GM23338 (cell line): ENCODE data around the gene GPR37. TPM values are rescaled to one million over a fixed set of nuclear protein-coding genes. Genes with fewer than 3 reads are reported as not detected.

Experiments used
- ATAC-seq: fragments of 200-7000 bp; cut with Tn5 transposase; 3 replicates; pipeline ENCODE4 v1.9.1; 2020
- DNase-seq: peaks from one replicate; pipeline ENCODE4 v3.0.0-alpha.2; 2015; ENCODE audit warnings: low spot score
- H2AFZ ChIP-seq: fragments of 200-600 bp; sonication (generic); 2 replicates; pipeline ENCODE4 v1.8.0; 2016; ENCODE audit warnings: antibody characterized with exemption, mild to moderate bottlenecking, moderate library complexity
- H3F3A ChIP-seq: fragments of 200-600 bp; sonication (generic); replicated peaks from 2 replicates; pipeline ENCODE4 v1.8.0; 2017; ENCODE audit warnings: antibody characterized with exemption, mixed run types, low read depth
- H3K27ac ChIP-seq: fragments of 200-600 bp; sonication (generic); 2 replicates; pipeline ENCODE4 v1.6.1; 2016; ENCODE audit warnings: low read depth
- H3K27me3 ChIP-seq: fragments of 200-600 bp; sonication (generic); 2 replicates; pipeline ENCODE4 v1.8.0; 2016; ENCODE audit warnings: mild to moderate bottlenecking, mixed run types, moderate library complexity; ENCODE audit not compliant: insufficient read depth
- H3K36me3 ChIP-seq: fragments of 200-600 bp; sonication (generic); 2 replicates; pipeline ENCODE4 v1.8.0; 2016; ENCODE audit warnings: mild to moderate bottlenecking; ENCODE audit not compliant: insufficient read depth
- H3K4me1 ChIP-seq: fragments of 200-600 bp; sonication (generic); 2 replicates; pipeline ENCODE4 v1.8.0; 2016; ENCODE audit warnings: mild to moderate bottlenecking, moderate library complexity; ENCODE audit not compliant: insufficient read depth
- H3K4me2 ChIP-seq: fragments of 200-600 bp; sonication (generic); 2 replicates; pipeline ENCODE4 v1.7.1; 2017; ENCODE audit warnings: mixed run types
- H3K4me3 ChIP-seq: fragments of 200-600 bp; sonication (generic); 2 replicates; pipeline ENCODE4 v1.6.1; 2016; ENCODE audit warnings: mixed run types
- H3K79me2 ChIP-seq: fragments of 200-600 bp; sonication (generic); replicated peaks from 2 replicates; pipeline ENCODE4 v1.8.0; 2017; ENCODE audit warnings: mild to moderate bottlenecking; ENCODE audit not compliant: insufficient read depth
- H3K9me2 ChIP-seq: fragments of 200-600 bp; sonication (generic); 2 replicates; pipeline ENCODE4 v1.8.0; 2017; ENCODE audit not compliant: insufficient read depth
- H4K20me1 ChIP-seq: fragments of 200-600 bp; sonication (generic); replicated peaks from 2 replicates; pipeline ENCODE4 v1.8.0; 2017; ENCODE audit warnings: mild to moderate bottlenecking; ENCODE audit not compliant: insufficient read depth
- H3K27ac Mint-ChIP-seq: 2 replicates; pipeline ENCODE4 v1.8.0; 2020; ENCODE audit warnings: inconsistent platforms, mild to moderate bottlenecking, moderate library complexity, mixed read lengths
- H3K27me3 Mint-ChIP-seq: 3 replicates; pipeline ENCODE4 v1.8.0; 2022; ENCODE audit warnings: low read depth, mild to moderate bottlenecking, moderate library complexity, mixed read lengths, inconsistent platforms; ENCODE audit not compliant: insufficient read depth, poor library complexity
- H3K36me3 Mint-ChIP-seq: 3 replicates; pipeline ENCODE4 v1.8.0; 2021; ENCODE audit warnings: low read depth, mild to moderate bottlenecking, inconsistent platforms, moderate library complexity, mixed read lengths
- H3K4me1 Mint-ChIP-seq: 3 replicates; pipeline ENCODE4 v1.8.0; 2020; ENCODE audit warnings: mild to moderate bottlenecking, inconsistent platforms, mixed read lengths
- H3K4me3 Mint-ChIP-seq: 3 replicates; pipeline ENCODE4 v1.8.0; 2021; ENCODE audit warnings: moderate library complexity, mild to moderate bottlenecking, inconsistent platforms, mixed read lengths
- H3K9me3 Mint-ChIP-seq: 3 replicates; pipeline ENCODE4 v1.8.0; 2020; ENCODE audit warnings: moderate library complexity, mild to moderate bottlenecking, inconsistent platforms, mixed read lengths
- CREB1 ChIP-seq: fragments of 250-450 bp; sonication (Bioruptor Pico); IDR thresholded peaks from 2 replicates; pipeline ENCODE4 v1.5.0; 2020; ENCODE audit warnings: low read depth, mild to moderate bottlenecking, moderate library complexity
- EZH2phosphoT487 ChIP-seq: fragments of 200-600 bp; sonication (generic); IDR thresholded peaks from one replicate; pipeline ENCODE4 v1.8.1; 2018; ENCODE audit warnings: antibody characterized with exemption; ENCODE audit not compliant: unreplicated experiment
- POLR2AphosphoS5 ChIP-seq: IDR thresholded peaks from 2 replicates; pipeline ENCODE4 v1.6.1; 2016; ENCODE audit warnings: antibody characterized with exemption, low read depth
- ZNF114 ChIP-seq: fragments of 250-450 bp; sonication (Bioruptor Pico); IDR thresholded peaks from 2 replicates; pipeline ENCODE4 v1.5.0; 2020; ENCODE audit warnings: mild to moderate bottlenecking, moderate library complexity
- long read RNA-seq: library from polyadenylated mRNA; unstranded; transcript quantifications from one replicate; pipeline ENCODE4 v2.0.0, GENCODE V29; 2020; ENCODE audit not compliant: unreplicated experiment
- polyA plus RNA-seq: library from polyadenylated mRNA; unstranded; fragments of >200 nt; fragmentation: Nextera tagmentation; extraction: Ambion mirVana; gene quantifications from 2 replicates; pipeline ENCODE4 v1.2.1, GENCODE V29; 2016
- total RNA-seq: library from RNA; depleted of rRNA; stranded (reverse); fragments of >200 nt; shearing (Covaris generic); gene quantifications from 2 replicates; pipeline ENCODE4 v1.2.3, GENCODE V29; 2014; rRNA removed
- TF ChIP-seq, protein P1 (sequence below), 2 experiments: fragments of 200-600 bp in 1 of 2; sonication (generic) in 1 of 2; conservative IDR thresholded peaks; 2 replicates each; pipeline versions ENCODE4 v1.5.1 to v1.6.1; 2016 to 2017; ENCODE audit warnings: antibody characterized with exemption in 2 of 2, low read depth in 2 of 2, mild to moderate bottlenecking in 2 of 2, moderate library complexity in 1 of 2
- TF ChIP-seq, protein P2 (sequence below): fragments of 250-450 bp; sonication (Bioruptor Pico); IDR thresholded peaks from 2 replicates; pipeline ENCODE4 v1.5.0; 2020; ENCODE audit warnings: mild to moderate bottlenecking, moderate library complexity

GPR37 gene, protein sequence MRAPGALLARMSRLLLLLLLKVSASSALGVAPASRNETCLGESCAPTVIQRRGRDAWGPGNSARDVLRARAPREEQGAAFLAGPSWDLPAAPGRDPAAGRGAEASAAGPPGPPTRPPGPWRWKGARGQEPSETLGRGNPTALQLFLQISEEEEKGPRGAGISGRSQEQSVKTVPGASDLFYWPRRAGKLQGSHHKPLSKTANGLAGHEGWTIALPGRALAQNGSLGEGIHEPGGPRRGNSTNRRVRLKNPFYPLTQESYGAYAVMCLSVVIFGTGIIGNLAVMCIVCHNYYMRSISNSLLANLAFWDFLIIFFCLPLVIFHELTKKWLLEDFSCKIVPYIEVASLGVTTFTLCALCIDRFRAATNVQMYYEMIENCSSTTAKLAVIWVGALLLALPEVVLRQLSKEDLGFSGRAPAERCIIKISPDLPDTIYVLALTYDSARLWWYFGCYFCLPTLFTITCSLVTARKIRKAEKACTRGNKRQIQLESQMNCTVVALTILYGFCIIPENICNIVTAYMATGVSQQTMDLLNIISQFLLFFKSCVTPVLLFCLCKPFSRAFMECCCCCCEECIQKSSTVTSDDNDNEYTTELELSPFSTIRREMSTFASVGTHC
- 6.8 and 8.5 TPM in 2 replicates for total RNA-seq
- polyA plus RNA-seq = 3.7 and 3.9 TPM in 2 replicates
- long read RNA-seq, partial matches to known transcripts = 0 of 4 reads
- long read RNA-seq, other reads (novel, unspliced or antisense) = 0 of 4 reads

DNA sequence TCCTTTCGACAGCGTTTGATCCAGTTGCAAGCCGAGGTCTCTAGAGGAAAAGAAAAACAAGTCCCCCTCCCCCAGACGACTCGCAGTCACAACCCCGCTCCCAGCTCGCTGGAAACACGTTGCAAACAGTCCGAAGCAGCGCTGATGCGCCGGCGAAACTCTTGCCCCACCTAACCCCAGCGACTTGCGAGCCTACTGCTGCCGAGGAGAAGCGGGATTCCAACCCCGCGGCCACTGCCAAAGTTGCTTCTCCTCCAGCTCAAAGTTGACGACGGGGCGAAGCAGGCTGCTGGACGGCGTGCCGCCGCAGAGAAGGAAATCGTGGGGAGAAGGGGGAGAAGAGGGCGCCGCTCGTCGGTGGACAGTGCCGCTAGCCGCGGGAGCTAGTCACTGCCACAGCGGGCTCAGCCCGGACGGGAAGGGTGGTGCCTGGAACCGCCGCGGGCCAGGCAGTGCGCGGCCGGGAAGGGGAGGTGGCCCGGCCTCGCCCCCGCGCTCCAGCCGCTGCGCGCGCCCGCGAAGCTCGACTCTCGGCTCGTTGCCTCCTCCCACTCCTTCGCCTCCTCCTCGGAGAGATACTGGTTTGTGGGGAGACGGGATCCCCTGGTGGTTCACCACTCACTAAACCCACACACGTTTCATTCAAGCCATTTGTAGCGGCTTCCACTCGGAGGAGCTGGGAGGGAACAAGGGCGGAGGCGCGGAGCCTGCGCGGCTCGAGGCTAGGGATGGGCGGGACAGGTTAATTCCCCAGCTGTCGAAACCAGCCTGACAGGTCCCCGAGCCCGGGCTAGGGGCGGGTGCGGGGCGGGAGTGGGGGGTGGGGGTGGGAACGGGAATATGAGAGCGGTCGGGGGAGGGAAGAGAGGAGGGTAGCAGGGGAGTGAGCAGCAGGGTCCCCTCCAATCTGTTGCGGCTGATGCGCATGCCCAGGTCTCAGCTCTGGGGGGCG, at the start of gene GPR37:
Gene GPR37 (minus strand): TSS at position 392 of the 952 bp plus-strand sequence. CDS start 816 bp downstream, outside the sequence.
- no peaks in the 10 kb centered on the region; the same call in 2 of the 3 replicates for H3K36me3 Mint-ChIP-seq
- H3K4me3 Mint-ChIP-seq = peak within 1 kb of the TSS; percentile 83
- TF ChIP-seq CREB1 (CRISPR knock-in tag) = no peak
- TF ChIP-seq ZNF114 (CRISPR knock-in tag) = no peak
- TF ChIP-seq, protein P1, sequence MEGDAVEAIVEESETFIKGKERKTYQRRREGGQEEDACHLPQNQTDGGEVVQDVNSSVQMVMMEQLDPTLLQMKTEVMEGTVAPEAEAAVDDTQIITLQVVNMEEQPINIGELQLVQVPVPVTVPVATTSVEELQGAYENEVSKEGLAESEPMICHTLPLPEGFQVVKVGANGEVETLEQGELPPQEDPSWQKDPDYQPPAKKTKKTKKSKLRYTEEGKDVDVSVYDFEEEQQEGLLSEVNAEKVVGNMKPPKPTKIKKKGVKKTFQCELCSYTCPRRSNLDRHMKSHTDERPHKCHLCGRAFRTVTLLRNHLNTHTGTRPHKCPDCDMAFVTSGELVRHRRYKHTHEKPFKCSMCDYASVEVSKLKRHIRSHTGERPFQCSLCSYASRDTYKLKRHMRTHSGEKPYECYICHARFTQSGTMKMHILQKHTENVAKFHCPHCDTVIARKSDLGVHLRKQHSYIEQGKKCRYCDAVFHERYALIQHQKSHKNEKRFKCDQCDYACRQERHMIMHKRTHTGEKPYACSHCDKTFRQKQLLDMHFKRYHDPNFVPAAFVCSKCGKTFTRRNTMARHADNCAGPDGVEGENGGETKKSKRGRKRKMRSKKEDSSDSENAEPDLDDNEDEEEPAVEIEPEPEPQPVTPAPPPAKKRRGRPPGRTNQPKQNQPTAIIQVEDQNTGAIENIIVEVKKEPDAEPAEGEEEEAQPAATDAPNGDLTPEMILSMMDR (conservative IDR thresholded peaks at IDR 0.05; ENCODE audit: low read depth in 2 of 2) = peak; percentile 8 to 31; a peak in 2 of 4 replicates
- TF ChIP-seq POLR2AphosphoS5 = 0 out of 2 replicates have a peak, but pooled peaks have one; percentile 27
- TF ChIP-seq EZH2phosphoT487 = no peak
- TF ChIP-seq, protein P2, sequence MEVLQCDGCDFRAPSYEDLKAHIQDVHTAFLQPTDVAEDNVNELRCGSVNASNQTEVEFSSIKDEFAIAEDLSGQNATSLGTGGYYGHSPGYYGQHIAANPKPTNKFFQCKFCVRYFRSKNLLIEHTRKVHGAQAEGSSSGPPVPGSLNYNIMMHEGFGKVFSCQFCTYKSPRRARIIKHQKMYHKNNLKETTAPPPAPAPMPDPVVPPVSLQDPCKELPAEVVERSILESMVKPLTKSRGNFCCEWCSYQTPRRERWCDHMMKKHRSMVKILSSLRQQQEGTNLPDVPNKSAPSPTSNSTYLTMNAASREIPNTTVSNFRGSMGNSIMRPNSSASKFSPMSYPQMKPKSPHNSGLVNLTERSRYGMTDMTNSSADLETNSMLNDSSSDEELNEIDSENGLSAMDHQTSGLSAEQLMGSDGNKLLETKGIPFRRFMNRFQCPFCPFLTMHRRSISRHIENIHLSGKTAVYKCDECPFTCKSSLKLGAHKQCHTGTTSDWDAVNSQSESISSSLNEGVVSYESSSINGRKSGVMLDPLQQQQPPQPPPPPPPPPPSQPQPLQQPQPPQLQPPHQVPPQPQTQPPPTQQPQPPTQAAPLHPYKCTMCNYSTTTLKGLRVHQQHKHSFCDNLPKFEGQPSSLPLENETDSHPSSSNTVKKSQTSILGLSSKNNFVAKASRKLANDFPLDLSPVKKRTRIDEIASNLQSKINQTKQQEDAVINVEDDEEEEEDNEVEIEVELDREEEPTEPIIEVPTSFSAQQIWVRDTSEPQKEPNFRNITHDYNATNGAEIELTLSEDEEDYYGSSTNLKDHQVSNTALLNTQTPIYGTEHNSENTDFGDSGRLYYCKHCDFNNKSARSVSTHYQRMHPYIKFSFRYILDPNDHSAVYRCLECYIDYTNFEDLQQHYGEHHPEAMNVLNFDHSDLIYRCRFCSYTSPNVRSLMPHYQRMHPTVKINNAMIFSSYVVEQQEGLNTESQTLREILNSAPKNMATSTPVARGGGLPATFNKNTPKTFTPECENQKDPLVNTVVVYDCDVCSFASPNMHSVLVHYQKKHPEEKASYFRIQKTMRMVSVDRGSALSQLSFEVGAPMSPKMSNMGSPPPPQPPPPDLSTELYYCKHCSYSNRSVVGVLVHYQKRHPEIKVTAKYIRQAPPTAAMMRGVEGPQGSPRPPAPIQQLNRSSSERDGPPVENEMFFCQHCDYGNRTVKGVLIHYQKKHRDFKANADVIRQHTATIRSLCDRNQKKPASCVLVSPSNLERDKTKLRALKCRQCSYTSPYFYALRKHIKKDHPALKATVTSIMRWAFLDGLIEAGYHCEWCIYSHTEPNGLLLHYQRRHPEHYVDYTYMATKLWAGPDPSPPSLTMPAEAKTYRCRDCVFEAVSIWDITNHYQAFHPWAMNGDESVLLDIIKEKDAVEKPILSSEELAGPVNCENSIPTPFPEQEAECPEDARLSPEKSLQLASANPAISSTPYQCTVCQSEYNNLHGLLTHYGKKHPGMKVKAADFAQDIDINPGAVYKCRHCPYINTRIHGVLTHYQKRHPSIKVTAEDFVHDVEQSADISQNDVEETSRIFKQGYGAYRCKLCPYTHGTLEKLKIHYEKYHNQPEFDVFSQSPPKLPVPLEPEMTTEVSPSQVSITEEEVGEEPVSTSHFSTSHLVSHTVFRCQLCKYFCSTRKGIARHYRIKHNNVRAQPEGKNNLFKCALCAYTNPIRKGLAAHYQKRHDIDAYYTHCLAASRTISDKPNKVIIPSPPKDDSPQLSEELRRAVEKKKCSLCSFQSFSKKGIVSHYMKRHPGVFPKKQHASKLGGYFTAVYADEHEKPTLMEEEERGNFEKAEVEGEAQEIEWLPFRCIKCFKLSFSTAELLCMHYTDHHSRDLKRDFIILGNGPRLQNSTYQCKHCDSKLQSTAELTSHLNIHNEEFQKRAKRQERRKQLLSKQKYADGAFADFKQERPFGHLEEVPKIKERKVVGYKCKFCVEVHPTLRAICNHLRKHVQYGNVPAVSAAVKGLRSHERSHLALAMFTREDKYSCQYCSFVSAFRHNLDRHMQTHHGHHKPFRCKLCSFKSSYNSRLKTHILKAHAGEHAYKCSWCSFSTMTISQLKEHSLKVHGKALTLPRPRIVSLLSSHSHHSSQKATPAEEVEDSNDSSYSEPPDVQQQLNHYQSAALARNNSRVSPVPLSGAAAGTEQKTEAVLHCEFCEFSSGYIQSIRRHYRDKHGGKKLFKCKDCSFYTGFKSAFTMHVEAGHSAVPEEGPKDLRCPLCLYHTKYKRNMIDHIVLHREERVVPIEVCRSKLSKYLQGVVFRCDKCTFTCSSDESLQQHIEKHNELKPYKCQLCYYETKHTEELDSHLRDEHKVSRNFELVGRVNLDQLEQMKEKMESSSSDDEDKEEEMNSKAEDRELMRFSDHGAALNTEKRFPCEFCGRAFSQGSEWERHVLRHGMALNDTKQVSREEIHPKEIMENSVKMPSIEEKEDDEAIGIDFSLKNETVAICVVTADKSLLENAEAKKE (CRISPR knock-in tag) = no peak
- H3K79me2 ChIP-seq = 0 out of 2 replicates have a peak, but pooled peaks cover 7% of the 10 kb centered on the region
- peak within 1 kb of the TSS; percentile 70; the same call in 1 of the 2 replicates for H3K27ac ChIP-seq
- DNase-seq (peak; percentile 89), ATAC-seq (peak; percentile 82)
- no peaks in the 10 kb centered on the region for H3F3A ChIP-seq
- H3K27me3 ChIP-seq = peaks cover 35% of the 10 kb centered on the region
- peak within 1 kb of the TSS; percentile 92 for H3K4me2 ChIP-seq
- H3K9me3 Mint-ChIP-seq = no peaks in the 10 kb centered on the region
- no peaks in the 10 kb centered on the region for H3K36me3 ChIP-seq
- peaks cover 18% of the 10 kb centered on the region; the same call in 2 of the 3 replicates for H3K4me1 Mint-ChIP-seq
- peaks cover 24% of the 10 kb centered on the region for H3K27me3 Mint-ChIP-seq
- no peak within 1 kb of the TSS for H3K27ac Mint-ChIP-seq
- H3K4me1 ChIP-seq = peaks cover 19% of the 10 kb centered on the region
- H3K9me2 ChIP-seq = no peaks in the 10 kb centered on the region
- H3K4me3 ChIP-seq = peak within 1 kb of the TSS; percentile 82
- H2AFZ ChIP-seq = peak within 1 kb of the TSS; percentile 92
- peaks cover 5% of the 10 kb centered on the region for H4K20me1 ChIP-seq
